GM19455 (cell line): ENCODE results near the gene TSPAN5.

ENCODE experiments used
- ATAC-seq: cut with Tn5 transposase; IDR thresholded peaks from one replicate; pipeline ENCODE4 v1.9.1; 2021; ENCODE audit not compliant: unreplicated experiment

TSPAN5 gene

GRCh38 chr4:98522062-98522461 lies 136.3 kb downstream of the TSPAN5 start:
- ATAC-seq, result no peak

GRCh38 chr4:98521486-98521885 lies 136.9 kb downstream of the TSPAN5 start:
- no peak for ATAC-seq

GRCh38 chr4:98519268-98519977 lies 139.0 kb downstream of the TSPAN5 start:
- no peak for ATAC-seq

- peak; percentile 94 for ATAC-seq
Measured at GRCh38 chr4:98518559-98519267, 139.7 kb downstream of the TSPAN5 start.

GRCh38 chr4:98517218-98518021 lies 141.0 kb downstream of the TSPAN5 start:
- no peak for ATAC-seq

GRCh38 chr4:98516441-98517217 lies 141.8 kb downstream of the TSPAN5 start:
- ATAC-seq, result no peak

- no peak for ATAC-seq
Measured at GRCh38 chr4:98516042-98516440, 142.4 kb downstream of the TSPAN5 start.

- no peak for ATAC-seq
Measured at GRCh38 chr4:98515470-98515809, 143.0 kb downstream of the TSPAN5 start.

GRCh38 chr4:98514741-98515469 lies 143.5 kb downstream of the TSPAN5 start:
- ATAC-seq, result no peak

- no peak for ATAC-seq
Measured at GRCh38 chr4:98512918-98513317, 145.5 kb downstream of the TSPAN5 start.

GRCh38 chr4:98510757-98511517 lies 147.5 kb downstream of the TSPAN5 start:
- no peak for ATAC-seq

GRCh38 chr4:98510340-98510739 lies 148.1 kb downstream of the TSPAN5 start:
- no peak for ATAC-seq

GRCh38 chr4:98509721-98510120 lies 148.7 kb downstream of the TSPAN5 start:
- ATAC-seq, result no peak

GRCh38 chr4:98508829-98509598 lies 149.4 kb downstream of the TSPAN5 start:
- ATAC-seq, result no peak

GRCh38 chr4:98508248-98508647 lies 150.2 kb downstream of the TSPAN5 start:
- no peak for ATAC-seq

- no peak for ATAC-seq
Measured at GRCh38 chr4:98507299-98507698, 151.1 kb downstream of the TSPAN5 start.

- ATAC-seq, result no peak
Measured at GRCh38 chr4:98506462-98507132, 151.8 kb downstream of the TSPAN5 start.

- no peak for ATAC-seq
Measured at GRCh38 chr4:98505992-98506391, 152.4 kb downstream of the TSPAN5 start.
